K562 (cell line): ENCODE measurements around the gene MCIDAS. TPM values are rescaled to one million over a fixed set of nuclear protein-coding genes. Genes with fewer than 3 reads are reported as not detected.

Source experiments
- ATAC-seq: fragments of 200-7000 bp; cut with Tn5 transposase; 3 replicates; pipeline ENCODE4 v1.9.1; 2020; ENCODE audit warnings: moderate library complexity
- BruUV-seq: library from RNA; stranded (reverse); fragments of 400-500 nt; replicated peaks from 2 replicates; lab custom pipeline; 2021; lab: Mats Ljungman, UMichigan
- CTCF ChIA-PET: fragments of 300-600 bp; formaldehyde crosslinking; extraction: SDS; loops from one replicate; lab custom pipeline; 2021; ENCODE audit warnings: low intra/inter-chr PET ratio; lab: Yijun Ruan, JAX
- POLR2A ChIA-PET: fragments of 300-600, 350-650 bp; sonication (Branson Sonifier 250); formaldehyde crosslinking; extraction: SDS; loops from one replicate; lab custom pipeline; 2021; ENCODE audit warnings: antibody characterized with exemption, inconsistent platforms; lab: Yijun Ruan, JAX
- DNase-seq, 4 experiments: peaks; one replicate each; pipeline versions ENCODE4 v3.0.0 to v3.0.0-alpha.2; 2011 to 2018; ENCODE audit warnings: low spot score in 3 of 4, mixed read lengths in 3 of 4; ENCODE audit errors: extremely low read depth in 1 of 4
- FAIRE-seq: peaks from 2 replicates; lab custom pipeline; 2011; peaks lifted over from hg19 to GRCh38; lab: Jason Lieb, UNC
- H2AFZ ChIP-seq: 2 replicates; pipeline ENCODE4 v1.6.0; 2011; ENCODE audit warnings: low read depth, low read length, control low read depth, inconsistent platforms
- H3K27ac ChIP-seq: fragments of 200-600 bp; 3 replicates; pipeline ENCODE4 v1.8.0; 2011; ENCODE audit warnings: low read depth, mild to moderate bottlenecking, control low read depth, inconsistent platforms, low read length, moderate library complexity, mixed read lengths; ENCODE audit errors: extremely low read depth
- H3K27me3 ChIP-seq, 2 experiments: fragments of 300-600 bp in 1 of 2; 2 replicates in 1 of 2; 3 replicates in 1 of 2; pipeline versions ENCODE4 v1.6.0 to v1.8.0; 2011; ENCODE audit warnings: inconsistent platforms in 2 of 2, low read length in 2 of 2, mild to moderate bottlenecking in 1 of 2, mixed read lengths in 1 of 2, moderate library complexity in 1 of 2; ENCODE audit not compliant: control insufficient read depth in 2 of 2, insufficient read depth in 2 of 2
- H3K36me3 ChIP-seq: fragments of 300-600 bp; 3 replicates; pipeline ENCODE4 v1.8.0; 2011; ENCODE audit warnings: mild to moderate bottlenecking, low read length, inconsistent platforms; ENCODE audit not compliant: control insufficient read depth, insufficient read depth
- H3K4me1 ChIP-seq, 2 experiments: fragments of 200-600 bp in 1 of 2; replicated peaks in 1 of 2; 2 replicates in 1 of 2; 3 replicates in 1 of 2; pipeline versions ENCODE4 v1.5.1 to v1.8.0; 2011; ENCODE audit warnings: inconsistent platforms in 2 of 2, low read length in 2 of 2, mild to moderate bottlenecking in 1 of 2, mixed read lengths in 1 of 2, moderate library complexity in 1 of 2; ENCODE audit not compliant: control insufficient read depth in 2 of 2, insufficient read depth in 2 of 2
- H3K4me2 ChIP-seq: 2 replicates; pipeline ENCODE4 v1.6.1; 2011; ENCODE audit warnings: low read length, control low read depth, inconsistent platforms, mixed read lengths; ENCODE audit not compliant: insufficient read depth
- H3K4me3 ChIP-seq: fragments of 200-600 bp; sonication (generic), shearing (Covaris generic); 2 replicates; pipeline ENCODE4 v1.5.1; 2016; ENCODE audit warnings: control low read depth, inconsistent platforms
- H3K79me2 ChIP-seq: fragments of 200-600 bp; 3 replicates; pipeline ENCODE4 v1.8.0; 2011; ENCODE audit warnings: low read length, inconsistent platforms; ENCODE audit not compliant: control insufficient read depth, insufficient read depth
- H3K9ac ChIP-seq, 2 experiments: 2 replicates each; pipeline versions ENCODE4 v1.6.0 to v1.6.1; 2011; ENCODE audit warnings: low read depth in 2 of 2, low read length in 2 of 2, control low read depth in 1 of 2, inconsistent platforms in 1 of 2, mild to moderate bottlenecking in 1 of 2, mixed read lengths in 1 of 2; ENCODE audit not compliant: insufficient read depth in 1 of 2
- H3K9me1 ChIP-seq: one replicate; pipeline ENCODE4 v1.6.0; 2011; ENCODE audit warnings: inconsistent platforms, mild to moderate bottlenecking, low read length, moderate library complexity; ENCODE audit not compliant: control insufficient read depth, insufficient read depth
- H3K9me3 ChIP-seq: replicated peaks from 2 replicates; pipeline ENCODE4 v1.5.1; 2011; ENCODE audit warnings: low read depth, low read length, inconsistent platforms; ENCODE audit not compliant: control insufficient read depth, insufficient read depth
- H4K20me1 ChIP-seq: replicated peaks from 2 replicates; pipeline ENCODE4 v1.6.1; 2011; ENCODE audit warnings: low read length, inconsistent platforms, mixed read lengths; ENCODE audit not compliant: control insufficient read depth, insufficient read depth
- ADNP ChIP-seq: fragments of 200-800 bp; sonication (Bioruptor generic); IDR thresholded peaks from 2 replicates; pipeline ENCODE4 v1.6.1; 2016; ENCODE audit warnings: missing genetic modification characterization, missing compliant biosample characterization
- BDP1 ChIP-seq: IDR thresholded peaks from 3 replicates; pipeline ENCODE4 v1.6.1; 2011; ENCODE audit not compliant: insufficient read length, insufficient read depth
- ZNF184 ChIP-seq: sonication (generic); formaldehyde crosslinking; IDR thresholded peaks from 2 replicates; pipeline ENCODE4 v1.5.0; 2020; ENCODE audit warnings: missing genetic modification reagents
- WGBS: fragments of 100-300 bp; shearing (Covaris generic); methylation state at CpG from one replicate; pipeline ENCODE4 v1.1.6; 2016; ENCODE audit warnings: low coverage, mixed read lengths; ENCODE audit not compliant: insufficient coverage; ENCODE audit errors: missing lambda C conversion rate; 5-methylcytosine and 5-hydroxymethylcytosine counted together
- in situ Hi-C: fragments of 300-500 bp; cut with MboI; formaldehyde crosslinking; loops from 4 replicates; pipeline ENCODE4 v1.15.0; 2018; ENCODE audit warnings: inconsistent platforms, mixed read lengths
- intact Hi-C: fragments of 100-400 bp; cut with micrococcal nuclease; formaldehyde crosslinking; loops from 2 replicates; pipeline ENCODE4 v1.14.2; 2022
- polyA plus RNA-seq, 8 experiments: library from polyadenylated mRNA; depleted of rRNA in 4 of 8; stranded (reverse) in 5 of 8; unstranded in 3 of 8; fragments of >200 nt; fragmentation: Nextera tagmentation in 2 of 8; fragmentation: Illumina TruSeq in 1 of 8; extraction: Ambion mirVana in 2 of 8; extraction: Trizol in 1 of 8; gene quantifications; 2 replicates each; pipeline versions ENCODE4 v1.2.1 to v1.2.3, GENCODE V29; 2011 to 2014; ENCODE audit warnings: inconsistent platforms in 1 of 8, missing spikeins in 1 of 8
- total RNA-seq, 7 experiments: library from RNA; depleted of rRNA in 6 of 7; stranded (reverse); fragments of >200 nt in 6 of 7; fragmentation: Illumina TruSeq in 2 of 7; extraction: Trizol in 2 of 7; gene quantifications; 2 replicates each; pipeline versions ENCODE4 v1.2.1 to v1.2.3, GENCODE V29; 2011 to 2021; ENCODE audit warnings: low replicate concordance in 1 of 7
- TF ChIP-seq, protein P1 (sequence below), 2 experiments: IDR thresholded peaks; 2 replicates each; pipeline ENCODE4 v1.6.1; 2011; ENCODE audit warnings: borderline replicate concordance in 1 of 2, control low read depth in 1 of 2, low read depth in 1 of 2, low read length in 1 of 2, mild to moderate bottlenecking in 1 of 2, mixed read lengths in 1 of 2, moderate library complexity in 1 of 2; ENCODE audit not compliant: insufficient read depth in 1 of 2, insufficient read length in 1 of 2, poor library complexity in 1 of 2, severe bottlenecking in 1 of 2; ENCODE audit errors: extremely low read depth in 1 of 2
- TF ChIP-seq, protein P2 (sequence below): sonication (generic); formaldehyde crosslinking; IDR thresholded peaks from 2 replicates; pipeline ENCODE4 v1.8.1; 2023; ENCODE audit warnings: mild to moderate bottlenecking, missing genetic modification reagents

The MCIDAS gene
- total and polyA plus RNA-seq, 9 of the 15 experiments (the other 6 are each of a cell fraction or from before 2014, with no cell fraction given) = 0.07 to 1.5 (median 0.69) TPM

DNA sequence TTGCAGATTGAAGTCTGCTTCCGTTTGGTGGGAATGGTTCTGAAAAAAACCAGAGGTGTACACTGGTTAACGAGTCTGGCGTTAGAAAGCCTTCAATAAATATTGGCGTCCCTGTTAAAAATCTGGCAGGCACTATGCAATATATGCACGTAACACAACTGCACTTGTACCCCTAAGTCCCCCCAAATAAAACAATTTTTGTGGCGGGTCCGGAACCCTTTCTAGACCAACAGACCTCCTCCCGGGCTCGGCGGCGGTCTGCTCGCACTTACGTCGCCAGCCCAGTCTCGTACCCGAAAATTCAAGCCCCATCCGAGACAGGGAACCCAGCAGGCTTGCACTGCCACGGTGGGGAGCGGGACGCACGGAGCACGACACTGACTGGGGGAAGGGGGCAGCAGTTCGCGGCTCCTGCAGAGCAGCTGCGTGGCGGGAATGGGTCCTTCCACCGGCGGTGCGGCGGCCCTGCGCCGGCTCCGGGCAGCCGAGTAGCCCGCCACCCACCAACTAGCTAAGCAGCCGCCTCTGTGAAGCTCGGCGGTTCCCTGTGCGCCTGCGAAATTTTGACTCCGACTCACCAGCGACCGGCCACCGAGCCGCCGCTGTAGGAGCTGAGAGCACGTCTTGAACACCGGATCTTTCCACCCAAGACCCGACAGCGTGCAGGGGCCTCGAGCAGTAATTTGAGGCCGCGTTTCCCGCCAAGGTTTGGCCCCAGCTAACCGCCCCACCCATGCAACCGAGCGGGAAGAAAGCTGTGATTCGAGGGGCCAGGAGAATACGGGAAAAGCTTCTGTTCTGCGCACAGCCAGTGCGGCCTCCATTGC lies 3.9 kb downstream of the MCIDAS start:
- Histone ChIP-seq H3K9me1 (peaks cover 3% of the 10 kb centered on the region), H3K27ac (no peak overlapping the region), H3K9me3 (no peaks in the 10 kb centered on the region), H3K4me3 (no peak overlapping the region), H3K9ac (no peak overlapping the region), H3K79me2 (no peaks in the 10 kb centered on the region), H4K20me1 (no peaks in the 10 kb centered on the region), H2AFZ (no peak overlapping the region), H3K4me2 (no peak overlapping the region), H3K36me3 (no peaks in the 10 kb centered on the region), H3K27me3 (peaks cover 0 to 14% of the 10 kb centered on the region in 2 experiments; a peak in 2 of 5 replicates)
- DNase-seq (no peak), ATAC-seq (no peak), FAIRE-seq (no peak)
- ChIA-PET CTCF (no interaction called here), POLR2A (no interaction called here)
- BruUV-seq = no TSS peak
- intact Hi-C loops = no loop called here
- WGBS = 61% methylated on average over 59 of the region's 61 CpGs
- in situ Hi-C loops = no loop called here
- TF ChIP-seq BDP1 = no peak
- no peak for TF ChIP-seq ADNP (tag)
- TF ChIP-seq, protein P1, sequence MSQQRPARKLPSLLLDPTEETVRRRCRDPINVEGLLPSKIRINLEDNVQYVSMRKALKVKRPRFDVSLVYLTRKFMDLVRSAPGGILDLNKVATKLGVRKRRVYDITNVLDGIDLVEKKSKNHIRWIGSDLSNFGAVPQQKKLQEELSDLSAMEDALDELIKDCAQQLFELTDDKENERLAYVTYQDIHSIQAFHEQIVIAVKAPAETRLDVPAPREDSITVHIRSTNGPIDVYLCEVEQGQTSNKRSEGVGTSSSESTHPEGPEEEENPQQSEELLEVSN (IDR thresholded peaks at IDR 0.05; ENCODE audit: borderline replicate concordance in 1 of 2, extremely low read depth in 1 of 2, insufficient read depth in 1 of 2, insufficient read length in 1 of 2, low read depth in 1 of 2, low read length in 1 of 2, poor library complexity in 1 of 2, severe bottlenecking in 1 of 2) = peak in 1 of 2 experiments; percentile 54
- TF ChIP-seq, protein P2, sequence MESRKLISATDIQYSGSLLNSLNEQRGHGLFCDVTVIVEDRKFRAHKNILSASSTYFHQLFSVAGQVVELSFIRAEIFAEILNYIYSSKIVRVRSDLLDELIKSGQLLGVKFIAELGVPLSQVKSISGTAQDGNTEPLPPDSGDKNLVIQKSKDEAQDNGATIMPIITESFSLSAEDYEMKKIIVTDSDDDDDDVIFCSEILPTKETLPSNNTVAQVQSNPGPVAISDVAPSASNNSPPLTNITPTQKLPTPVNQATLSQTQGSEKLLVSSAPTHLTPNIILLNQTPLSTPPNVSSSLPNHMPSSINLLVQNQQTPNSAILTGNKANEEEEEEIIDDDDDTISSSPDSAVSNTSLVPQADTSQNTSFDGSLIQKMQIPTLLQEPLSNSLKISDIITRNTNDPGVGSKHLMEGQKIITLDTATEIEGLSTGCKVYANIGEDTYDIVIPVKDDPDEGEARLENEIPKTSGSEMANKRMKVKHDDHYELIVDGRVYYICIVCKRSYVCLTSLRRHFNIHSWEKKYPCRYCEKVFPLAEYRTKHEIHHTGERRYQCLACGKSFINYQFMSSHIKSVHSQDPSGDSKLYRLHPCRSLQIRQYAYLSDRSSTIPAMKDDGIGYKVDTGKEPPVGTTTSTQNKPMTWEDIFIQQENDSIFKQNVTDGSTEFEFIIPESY = 0 out of 2 replicates have a peak, but pooled peaks have one; percentile 10
- no peak for TF ChIP-seq ZNF184 (CRISPR knock-in tag)
- TF ChIP-seq, all 486 proteins: peak for 2
- H3K4me1 ChIP-seq = peaks cover 6 to 31% of the 10 kb centered on the region in 2 experiments; a peak in 3 of 5 replicates
